HG03064 (cell line): ENCODE measurements around the gene CROT.
"Not testable (repeated sequence)": the region's sequence is repeated elsewhere in the genome, so short reads cannot be mapped to it uniquely, and the experiment has no call there.

Experiments
- ATAC-seq: cut with Tn5 transposase; IDR thresholded peaks from one replicate; pipeline ENCODE4 v1.9.1; 2021; ENCODE audit warnings: low read depth; ENCODE audit not compliant: unreplicated experiment

CROT gene, protein sequence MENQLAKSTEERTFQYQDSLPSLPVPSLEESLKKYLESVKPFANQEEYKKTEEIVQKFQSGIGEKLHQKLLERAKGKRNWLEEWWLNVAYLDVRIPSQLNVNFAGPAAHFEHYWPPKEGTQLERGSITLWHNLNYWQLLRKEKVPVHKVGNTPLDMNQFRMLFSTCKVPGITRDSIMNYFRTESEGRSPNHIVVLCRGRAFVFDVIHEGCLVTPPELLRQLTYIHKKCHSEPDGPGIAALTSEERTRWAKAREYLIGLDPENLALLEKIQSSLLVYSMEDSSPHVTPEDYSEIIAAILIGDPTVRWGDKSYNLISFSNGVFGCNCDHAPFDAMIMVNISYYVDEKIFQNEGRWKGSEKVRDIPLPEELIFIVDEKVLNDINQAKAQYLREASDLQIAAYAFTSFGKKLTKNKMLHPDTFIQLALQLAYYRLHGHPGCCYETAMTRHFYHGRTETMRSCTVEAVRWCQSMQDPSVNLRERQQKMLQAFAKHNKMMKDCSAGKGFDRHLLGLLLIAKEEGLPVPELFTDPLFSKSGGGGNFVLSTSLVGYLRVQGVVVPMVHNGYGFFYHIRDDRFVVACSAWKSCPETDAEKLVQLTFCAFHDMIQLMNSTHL

DNA sequence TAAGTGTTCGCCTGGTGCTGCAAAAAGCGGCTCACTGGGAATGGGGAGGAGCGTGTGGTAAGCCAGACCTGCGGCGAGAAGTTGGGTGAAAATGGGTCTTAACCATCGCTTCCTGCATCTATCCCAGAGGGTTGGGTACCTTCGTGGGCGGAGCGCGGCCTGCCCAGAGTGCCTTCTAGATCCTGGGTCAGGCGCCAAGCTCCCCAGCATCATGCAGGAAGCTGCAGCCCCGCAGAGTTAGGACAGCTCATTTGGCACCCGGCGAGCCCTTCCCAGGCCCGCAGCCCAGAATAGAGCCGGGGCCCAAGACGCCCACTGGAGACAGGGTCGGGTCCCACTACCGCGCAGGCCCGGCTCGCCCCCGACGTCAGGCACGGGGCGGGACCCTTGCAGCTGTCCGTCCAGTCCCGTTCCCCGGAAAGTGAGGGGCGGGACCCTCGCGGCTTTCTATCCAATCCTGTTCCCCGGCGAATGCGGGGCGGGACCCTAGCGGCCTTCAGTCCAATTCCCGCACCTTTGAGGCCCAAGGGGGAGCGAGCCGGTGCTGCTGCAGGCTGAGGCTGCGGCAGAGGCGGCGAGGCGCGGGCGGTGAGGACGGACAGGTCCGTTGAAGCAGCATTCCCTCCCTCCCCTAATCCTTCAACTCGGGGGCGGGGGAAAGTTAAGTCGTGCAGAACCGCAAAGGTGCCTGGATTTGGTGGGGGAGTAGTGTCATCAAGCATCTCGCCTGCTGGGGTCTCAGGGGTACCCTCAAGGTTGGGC is at the start of gene CROT:
TSS of gene CROT (plus strand) at position 499 of the 762 bp plus-strand sequence. CDS start 3,405 bp downstream, outside the sequence.
- ATAC-seq: peak; percentile 98

DNA sequence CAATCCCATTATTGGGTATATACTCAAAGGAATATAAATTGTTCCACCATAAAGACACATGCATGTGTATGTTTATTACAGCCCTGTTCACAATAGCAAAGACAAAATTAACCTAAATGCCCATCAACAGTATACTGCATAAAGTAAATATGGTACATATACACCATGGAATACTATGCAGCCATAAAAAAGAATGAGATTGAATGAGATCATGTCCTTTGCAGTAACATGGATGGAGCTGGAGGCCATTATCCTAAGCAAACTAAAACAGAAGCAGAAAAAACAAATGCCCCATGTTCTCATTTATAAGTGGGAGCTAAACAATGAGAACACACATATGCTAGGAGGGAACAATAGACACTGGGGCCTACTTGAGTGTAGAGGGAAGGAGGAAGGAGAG is 44.7 kb upstream of the CROT start:
- ATAC-seq: no peak

DNA sequence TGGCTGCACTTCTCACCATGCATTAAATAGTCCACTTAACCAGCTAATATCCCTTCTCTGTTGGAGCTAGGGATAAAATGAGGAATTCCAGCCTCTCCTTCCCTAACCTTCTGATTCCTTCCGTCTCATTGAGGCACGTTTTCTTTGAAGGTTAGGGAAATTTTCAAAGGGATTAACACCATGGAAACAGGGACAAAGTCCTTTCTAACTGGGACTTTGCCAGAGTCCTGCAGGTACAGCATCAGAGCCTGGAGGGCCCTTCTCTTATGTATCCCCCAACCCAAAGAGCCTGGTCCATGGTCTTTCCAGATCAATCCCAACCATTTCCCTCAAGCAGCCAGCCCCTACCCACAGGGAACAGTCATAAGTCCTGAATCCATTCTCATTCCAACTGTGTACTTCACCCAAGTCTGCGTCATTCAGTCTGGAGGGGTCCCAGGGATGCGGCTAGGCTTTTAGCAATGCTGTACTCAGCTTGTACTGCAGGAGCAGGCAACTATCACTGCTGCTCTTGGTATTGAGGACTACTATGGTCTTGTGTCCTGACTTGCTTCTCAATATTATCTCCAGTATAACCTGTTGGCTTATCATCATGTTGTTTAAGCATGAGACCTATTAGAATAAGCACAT is 34.6 kb upstream of the CROT start:
- no peak for ATAC-seq

DNA sequence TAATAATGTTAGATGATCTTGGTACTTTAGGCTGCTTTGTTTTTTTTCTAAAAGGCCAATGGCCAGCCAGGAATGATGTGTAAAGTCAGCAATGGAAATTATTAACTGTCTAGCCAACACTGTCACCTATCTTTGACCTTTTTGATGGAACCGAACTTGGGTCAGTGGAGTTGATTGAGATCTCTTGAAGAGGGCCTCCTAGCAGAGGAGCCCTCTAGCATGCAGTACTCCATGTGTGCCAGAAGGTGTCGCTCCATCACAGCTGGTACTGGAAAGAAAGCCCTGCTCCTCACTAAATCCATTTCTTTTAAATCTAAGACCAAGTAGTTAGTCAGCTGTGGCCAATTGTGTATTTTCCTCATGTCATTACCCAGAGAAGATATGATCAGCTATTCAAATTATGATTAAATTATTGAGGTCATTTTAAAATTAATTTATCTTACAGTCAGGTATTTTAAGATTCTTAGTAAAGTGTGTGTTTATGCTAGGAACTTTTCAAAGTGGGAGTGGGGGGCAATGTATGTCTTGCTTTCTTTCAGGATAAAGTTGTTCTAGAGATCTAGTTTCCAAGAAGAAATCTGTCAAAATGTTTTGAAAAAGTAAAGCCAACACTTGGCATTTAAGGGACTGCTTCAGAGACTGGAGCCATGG is 33.1 kb upstream of the CROT start:
- peak; percentile 53 for ATAC-seq

- peak; percentile 82 for ATAC-seq
Measured at GRCh38 chr7:87316097-87316700, 29.3 kb upstream of the CROT start.

GRCh38 chr7:87316846-87317552 is 28.5 kb upstream of the CROT start:
- no peak for ATAC-seq

DNA sequence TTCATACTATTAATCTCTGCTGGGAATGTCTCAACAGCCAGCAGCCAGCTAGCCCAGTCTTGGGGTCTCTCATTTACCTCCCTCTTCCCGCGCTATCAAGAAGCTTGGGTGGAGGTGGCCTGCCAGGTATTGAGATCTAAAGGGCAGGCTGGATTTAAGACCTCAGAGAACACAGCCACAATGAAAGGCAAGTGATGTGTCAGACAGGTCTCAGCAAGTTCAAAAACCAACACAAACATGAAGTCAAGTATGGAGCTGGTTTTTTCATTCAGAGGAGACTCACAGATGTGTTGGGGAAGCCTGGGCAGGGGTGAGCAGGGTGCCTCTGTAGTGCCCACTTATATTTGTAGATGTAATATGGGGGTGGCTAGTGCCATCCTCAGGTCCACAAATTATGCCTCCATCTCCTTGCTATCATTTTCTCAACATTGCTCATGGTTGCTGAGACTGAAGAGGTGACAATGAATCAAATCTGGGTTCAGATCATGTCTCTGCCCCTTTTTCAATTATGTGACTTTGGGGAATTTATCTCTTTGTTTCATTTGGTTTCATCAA is 27.7 kb upstream of the CROT start:
- ATAC-seq: no peak

- no peak for ATAC-seq
Measured at GRCh38 chr7:87318741-87319140, 26.7 kb upstream of the CROT start.

DNA sequence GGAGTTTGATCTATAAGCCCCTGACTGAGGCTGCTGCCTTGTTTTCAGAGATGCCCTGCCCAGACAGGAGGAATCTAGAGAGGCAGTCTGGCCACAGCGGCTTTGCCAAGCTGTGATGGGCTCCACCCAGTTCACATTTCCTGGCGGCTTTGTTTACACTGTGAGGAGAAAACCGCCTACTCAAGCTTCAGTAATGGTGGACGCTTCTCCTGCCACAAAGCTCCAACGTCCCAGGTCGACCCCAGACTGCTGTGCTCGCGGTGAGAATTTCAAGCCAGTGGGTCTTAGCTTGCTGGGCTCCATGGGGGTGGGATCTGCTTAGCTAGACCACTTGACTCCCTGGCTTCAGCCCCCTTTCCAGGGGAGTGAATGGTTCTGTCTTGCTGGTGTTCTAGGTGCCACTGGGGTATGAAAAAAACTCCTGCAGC is 26.3 kb upstream of the CROT start:
- not testable (repeated sequence) for ATAC-seq

- no peak for ATAC-seq
Measured at GRCh38 chr7:87322912-87323311, 22.6 kb upstream of the CROT start.

- ATAC-seq: no peak
Measured at GRCh38 chr7:87325576-87326370, 19.7 kb upstream of the CROT start.

DNA sequence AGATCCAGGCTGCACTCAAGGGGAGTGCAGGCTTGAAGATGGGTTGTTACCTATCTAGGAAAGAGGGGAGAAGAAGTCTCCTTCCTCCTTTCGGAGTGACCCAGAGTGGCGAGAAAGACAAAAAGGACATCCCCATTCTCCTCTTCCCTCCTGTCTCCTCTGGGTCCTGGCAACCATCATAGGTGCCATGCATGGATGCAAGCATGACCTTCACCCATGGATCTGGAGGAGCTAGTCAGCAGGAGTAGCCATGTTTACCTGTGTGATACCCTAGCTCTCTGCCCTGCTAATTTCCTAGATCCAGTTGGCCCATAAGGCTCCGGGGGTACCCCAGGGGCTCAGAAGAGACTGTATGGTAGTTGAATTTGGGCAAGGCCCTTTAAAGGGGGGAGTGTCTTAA is 17.2 kb upstream of the CROT start:
- ATAC-seq: no peak

- no peak for ATAC-seq
Measured at GRCh38 chr7:87330316-87330715, 15.1 kb upstream of the CROT start.

GRCh38 chr7:87330942-87331341 is 14.5 kb upstream of the CROT start:
- ATAC-seq: no peak

- ATAC-seq: no peak
Measured at GRCh38 chr7:87331687-87332252, 13.7 kb upstream of the CROT start.

- ATAC-seq: no peak
Measured at GRCh38 chr7:87332321-87332720, 13.1 kb upstream of the CROT start.

GRCh38 chr7:87336136-87336535 is 9.3 kb upstream of the CROT start:
- no peak for ATAC-seq

DNA sequence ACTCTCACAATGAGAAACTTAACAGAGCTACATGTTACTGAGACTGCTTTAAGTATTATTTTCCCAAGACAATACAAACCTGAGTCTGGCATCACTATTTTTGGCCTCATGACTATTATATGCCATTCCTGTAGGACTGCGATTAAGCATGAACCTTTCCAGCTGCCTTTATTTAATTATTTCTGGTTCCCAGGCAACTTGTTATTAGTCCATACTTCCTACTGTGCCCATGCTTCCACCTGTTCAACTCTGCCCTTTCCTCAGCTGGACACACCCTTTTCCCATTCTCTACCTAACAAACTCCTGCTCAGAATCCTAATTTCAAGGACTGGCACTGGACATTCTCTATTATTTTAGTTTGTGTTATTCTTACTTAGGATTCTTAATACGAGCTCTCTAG is 8.1 kb upstream of the CROT start:
- ATAC-seq: no peak
